D341Med (cell line): Measurements from ENCODE around the gene NREP.

Source experiments
- DNase-seq: peaks from one replicate; pipeline ENCODE4 v3.0.0; 2012; ENCODE audit warnings: low spot score

NREP gene

DNA sequence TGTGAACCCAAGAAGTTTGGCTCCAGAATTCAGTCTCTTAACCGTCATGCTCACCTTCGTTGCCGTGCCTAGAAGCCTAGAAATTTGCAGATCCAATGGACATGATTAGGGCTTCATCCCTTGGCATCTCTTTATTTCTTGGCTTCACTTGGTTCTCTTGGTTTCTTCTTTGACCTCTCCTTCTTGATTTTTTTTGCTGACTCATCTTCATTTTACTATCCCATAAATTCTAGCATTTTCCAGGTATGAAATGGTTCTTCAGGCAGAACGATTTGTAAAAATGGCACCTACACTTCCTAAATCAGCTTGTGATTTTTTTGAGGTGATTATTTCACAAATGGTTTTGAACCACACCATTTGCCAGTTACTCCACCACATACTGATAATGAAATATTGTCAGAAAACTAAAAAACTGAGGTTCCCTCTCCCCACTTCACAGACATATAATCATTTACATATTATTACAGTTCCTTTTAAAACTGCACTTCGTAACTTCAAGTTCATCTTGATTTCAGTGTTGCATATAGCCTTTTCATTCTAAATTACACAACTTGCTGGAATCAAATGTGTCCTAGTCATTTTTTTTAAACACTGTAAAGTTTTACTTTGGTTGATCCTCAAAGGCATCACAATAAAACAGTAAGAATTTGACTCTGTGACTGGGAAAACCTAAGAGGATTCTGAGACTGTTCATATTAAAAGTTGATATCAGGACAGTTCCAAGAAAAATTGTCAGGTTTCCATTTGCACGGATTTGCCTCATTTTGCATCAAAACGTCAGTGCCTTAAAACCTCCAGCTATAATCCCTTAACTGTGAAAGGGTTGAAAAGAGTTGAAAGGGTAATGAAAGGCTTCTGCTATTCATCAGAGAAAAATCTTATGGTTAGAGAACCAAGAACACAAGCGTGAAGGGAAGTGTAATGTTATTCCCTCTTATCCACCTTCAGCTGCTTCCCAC, 8.9 kb upstream of the NREP start:
- DNase-seq: no peak

DNA sequence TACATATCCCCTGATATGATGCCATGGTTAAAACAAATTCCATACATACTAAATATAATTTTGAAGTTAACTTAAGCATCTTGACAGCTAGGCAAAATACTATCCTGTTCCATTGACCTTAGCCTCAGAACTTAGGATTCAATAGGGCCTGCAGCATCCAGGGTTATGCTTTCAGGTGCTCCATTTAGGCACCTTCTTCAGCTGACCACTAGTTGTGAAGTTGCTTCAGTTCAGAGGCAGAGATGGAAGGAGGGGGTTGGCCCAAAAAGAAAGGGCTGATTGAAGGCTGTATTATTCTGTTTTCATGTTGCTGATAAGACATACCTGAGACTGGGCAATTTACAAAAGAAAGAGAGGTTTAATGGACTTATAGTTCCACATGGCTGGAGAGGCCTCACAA, 7.0 kb upstream of the NREP start:
- DNase-seq: no peak

GRCh38 chr5:111762895-111763294, 5.9 kb upstream of the NREP start:
- DNase-seq: no peak

DNA sequence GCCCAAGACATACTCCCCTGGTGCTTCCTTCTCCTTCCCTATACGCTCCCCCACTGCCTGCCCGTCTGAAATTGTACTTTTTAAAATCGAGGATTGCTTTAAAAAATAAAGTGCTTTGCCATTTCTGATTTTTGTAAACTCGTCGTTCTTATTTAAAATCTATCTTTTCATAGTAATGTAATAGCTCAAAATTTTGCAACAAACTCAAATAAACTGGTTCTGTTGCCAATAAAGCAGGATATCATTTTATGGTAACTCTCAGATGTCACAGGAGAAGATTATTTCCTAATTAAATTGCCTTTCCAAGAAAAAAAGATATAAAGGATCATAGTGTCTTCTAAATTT, 1.3 kb upstream of the NREP start:
- no peak for DNase-seq

DNA sequence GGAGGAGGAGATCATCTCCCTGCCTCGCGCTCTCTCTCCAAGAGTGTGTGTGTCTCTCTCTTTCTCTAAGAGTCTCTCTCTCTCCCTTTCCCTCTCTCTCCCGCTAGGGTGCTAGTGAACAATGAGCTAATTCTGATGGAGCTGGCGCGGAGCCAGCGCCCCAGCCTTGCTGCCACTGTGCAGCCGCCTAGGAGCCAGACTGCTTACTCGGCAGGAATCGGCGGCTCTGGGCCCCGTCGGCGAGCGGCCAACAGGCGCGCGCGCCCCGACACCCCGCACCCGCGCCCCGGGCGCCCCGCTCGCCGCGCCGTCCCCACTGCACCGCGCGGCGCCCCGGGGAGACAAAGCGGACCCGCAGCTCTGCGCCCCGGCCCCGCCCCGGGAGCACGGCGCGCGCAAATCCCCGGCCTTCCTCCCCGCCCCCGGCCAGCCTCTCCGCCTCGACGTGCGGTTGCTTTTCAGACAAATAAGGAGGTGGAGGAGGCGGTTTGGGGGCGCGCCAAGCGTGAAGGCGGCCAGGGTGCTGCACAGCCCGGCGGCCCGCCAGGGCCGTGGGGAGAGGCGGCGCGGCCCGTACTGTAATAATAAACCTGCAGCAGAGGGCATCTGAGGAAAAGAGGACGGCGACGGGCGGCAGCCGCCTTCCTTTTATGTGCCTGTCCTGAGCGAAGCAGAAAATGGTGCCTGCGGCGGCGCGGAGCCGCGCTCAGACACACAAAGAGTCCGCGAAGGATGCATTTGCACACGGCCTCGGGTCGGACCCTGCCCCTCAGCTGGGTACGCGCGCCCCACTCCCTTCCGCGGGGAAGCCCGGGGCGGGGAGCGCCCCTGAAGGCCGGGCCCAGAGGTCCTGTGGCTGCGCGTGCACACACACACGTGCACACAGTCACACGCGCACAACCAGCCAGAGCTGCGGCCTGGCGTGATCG, 625 bp upstream of the NREP start:
- DNase-seq: peak; percentile 89

DNA sequence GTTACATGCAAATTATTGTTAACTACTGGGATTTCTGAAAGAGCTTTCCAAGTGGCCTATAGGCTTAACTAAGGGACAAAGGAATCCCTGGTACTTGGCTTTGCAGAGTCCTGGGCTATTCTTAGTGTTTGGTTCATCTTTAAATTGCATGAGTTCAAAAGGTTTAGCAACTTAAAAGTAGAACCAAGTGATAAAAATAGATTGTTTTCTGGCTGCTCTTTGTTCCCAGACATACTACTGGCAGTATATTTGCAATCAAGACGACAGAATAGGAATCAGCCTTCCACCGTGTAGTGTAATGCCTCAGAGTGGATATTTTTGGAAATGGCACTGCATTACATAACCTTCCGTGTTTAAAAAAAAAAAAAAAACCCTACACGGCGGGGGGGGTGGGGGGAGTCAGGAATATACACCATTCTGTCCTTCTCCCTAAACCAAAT, 1.0 kb downstream of the NREP start:
- DNase-seq: no peak

- DNase-seq: no peak
Observed at GRCh38 chr5:111755345-111755941, 1.6 kb downstream of the NREP start.

- DNase-seq: no peak
Observed at GRCh38 chr5:111753884-111754589, 3.0 kb downstream of the NREP start.

DNA sequence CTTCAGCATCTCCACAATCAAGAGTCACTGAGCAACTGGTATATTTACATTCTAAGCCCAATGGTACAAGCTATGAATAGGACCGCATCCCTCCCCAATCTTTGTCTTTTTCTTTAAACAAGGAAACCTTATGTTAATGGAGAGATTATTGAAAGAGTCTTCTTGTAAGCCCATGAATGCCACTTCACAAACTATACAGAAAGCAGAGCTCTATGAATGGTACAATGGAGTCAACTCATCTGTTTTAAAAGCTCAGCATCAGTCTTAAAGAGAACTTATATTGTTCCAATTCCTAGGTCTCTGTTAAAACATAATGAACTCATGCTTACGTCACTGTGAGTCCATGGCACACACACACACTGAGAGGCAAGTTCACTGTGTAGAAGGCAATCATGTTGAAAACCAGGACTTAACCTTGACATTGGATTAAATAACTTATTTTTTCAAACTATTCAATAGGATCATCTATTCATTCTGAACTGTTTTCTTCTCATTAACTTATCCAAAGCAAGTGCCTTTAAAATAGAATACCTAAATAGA, 4.5 kb downstream of the NREP start:
- DNase-seq: no peak

DNA sequence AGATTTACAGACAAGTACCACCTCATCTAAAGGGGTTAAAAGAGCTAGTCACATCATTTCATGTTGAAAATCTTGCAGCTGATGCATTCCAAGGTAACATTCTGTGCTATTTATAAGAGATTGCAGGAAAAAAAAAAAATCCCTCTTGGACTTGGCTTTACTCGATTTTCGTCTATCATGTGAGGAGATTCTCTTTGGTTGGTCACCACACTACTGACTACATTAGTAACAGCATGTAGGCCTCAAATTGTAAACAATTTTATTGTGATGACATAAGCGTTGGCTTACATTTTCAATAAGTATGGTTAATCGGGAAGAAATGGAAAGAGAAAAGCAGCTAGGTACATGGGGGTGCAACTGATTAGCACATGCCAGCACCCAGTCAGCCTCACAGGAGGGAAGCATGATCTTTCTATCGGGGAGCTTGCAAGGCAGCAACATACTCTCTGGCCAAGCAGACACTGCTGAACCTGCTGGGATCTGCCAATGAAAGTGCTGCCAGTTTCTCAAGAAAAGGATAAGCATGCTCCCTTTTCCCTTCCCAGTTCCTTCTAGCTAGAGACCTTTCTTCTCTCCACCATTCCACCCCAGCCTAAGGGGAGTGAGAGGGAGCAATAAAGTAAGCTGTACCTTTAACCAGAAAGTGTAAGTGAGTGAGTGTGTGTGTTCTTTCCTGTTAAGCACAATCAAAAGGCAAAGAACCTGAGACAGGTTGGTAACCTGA, 7.5 kb downstream of the NREP start:
- no peak for DNase-seq

DNA sequence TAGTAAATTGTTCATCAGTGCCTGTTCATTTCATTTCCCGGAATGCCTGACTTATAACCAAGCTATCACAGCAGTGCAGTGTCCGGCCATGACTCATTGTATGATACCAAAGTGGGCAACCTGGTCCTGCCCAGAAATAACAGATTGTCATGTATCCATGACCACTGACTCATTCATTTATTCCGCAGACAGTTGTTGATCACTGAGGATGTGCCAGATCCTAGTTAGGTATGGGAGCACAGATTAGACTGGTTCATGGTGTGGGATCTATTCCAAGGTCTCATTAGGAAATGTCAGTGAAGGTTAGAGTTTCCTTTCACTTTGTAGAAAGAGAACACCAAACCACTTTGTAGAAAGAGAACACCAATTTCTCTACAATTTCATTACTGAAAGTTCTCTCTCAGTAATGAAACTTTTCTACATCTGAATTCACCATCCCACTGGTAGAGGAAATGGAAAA, 8.7 kb downstream of the NREP start:
- no peak for DNase-seq

DNA sequence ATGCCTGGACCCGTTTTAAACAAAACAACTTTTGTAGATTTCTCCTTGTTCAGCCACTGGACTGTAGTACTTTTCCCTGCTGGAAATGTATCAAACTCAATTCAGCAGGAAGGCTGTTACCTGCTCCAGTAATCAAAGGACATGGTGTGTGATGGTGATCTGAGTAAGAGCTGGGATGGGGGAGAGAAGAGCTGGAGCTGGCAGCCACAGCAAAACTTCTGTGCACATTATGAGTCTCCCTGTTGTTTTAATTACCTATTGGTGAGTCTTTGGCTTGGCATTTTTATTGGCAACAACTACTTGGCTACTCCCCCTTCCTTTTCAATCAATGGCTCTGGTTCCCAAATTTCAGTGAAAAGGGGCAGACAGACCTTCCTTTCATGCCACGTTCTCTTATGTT, 9.7 kb downstream of the NREP start:
- DNase-seq: no peak

DNA sequence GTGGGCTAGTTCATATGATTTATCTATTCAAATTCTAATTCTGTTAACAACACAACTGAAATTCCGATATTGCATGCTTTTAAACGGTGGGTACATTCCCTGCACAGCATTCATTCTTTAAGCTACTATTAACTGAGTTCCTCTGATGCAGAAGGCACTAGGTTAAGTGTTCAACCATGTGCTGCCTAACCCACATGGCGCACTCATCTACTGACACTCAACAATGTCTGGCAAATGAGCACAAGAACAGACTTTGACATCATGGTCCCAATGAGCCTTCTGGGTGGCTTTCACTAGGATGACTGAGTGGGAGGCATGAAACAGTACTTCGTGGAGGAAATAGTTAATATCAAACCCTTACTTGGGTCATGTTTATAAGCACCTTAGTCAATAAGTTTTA, 10.2 kb downstream of the NREP start:
- DNase-seq: no peak

DNA sequence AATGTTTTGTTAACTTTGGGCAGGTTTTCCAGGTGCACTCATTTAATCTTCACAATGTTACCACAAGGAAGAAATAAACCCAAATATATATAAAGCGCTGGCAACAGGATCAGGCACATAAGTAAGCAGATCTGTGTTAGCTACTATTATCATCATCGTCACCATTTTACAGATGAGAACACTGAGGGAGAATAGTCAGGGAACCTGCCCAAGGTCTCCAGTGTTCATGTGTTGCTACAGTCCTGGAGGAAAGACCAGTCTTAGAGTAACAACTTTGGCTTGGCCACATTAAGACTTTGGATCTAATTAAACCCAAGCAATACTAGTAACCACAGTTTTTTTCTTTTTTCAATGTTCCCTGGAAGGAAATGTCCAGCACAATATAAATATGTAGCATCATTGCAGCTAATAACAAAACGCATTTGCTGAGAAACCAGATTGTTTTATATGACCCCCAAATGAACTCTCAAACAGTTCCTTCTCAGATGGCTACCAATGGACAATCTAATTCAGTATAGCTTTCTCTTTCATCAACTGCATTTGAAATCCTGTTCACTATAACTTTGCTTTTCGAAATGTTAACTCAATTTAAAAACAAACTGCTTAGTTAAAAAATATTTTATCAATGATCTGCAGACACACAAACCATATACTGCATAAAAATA, 11.8 kb downstream of the NREP start:
- no peak for DNase-seq

- no peak for DNase-seq
Observed at GRCh38 chr5:111744455-111744854, 12.5 kb downstream of the NREP start.

DNA sequence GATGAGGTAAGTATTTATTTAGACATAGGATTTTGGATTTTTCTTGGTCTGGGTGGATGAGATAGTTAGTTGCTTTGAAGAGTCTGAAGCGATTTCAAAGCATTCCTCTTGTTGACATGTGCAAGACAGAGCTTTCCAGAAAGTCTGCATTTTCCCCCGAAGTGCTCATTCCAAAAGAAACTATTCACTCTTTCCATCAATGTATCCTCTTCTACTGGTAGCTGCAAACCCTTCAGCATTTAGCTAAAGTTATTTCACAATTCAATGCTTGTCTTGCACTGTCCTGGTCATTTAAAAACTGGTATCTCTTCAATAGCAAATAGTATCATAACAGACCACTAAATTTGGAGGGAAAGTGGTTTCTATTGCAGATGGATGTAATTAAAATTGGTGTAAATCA, 13.0 kb downstream of the NREP start:
- DNase-seq: no peak

DNA sequence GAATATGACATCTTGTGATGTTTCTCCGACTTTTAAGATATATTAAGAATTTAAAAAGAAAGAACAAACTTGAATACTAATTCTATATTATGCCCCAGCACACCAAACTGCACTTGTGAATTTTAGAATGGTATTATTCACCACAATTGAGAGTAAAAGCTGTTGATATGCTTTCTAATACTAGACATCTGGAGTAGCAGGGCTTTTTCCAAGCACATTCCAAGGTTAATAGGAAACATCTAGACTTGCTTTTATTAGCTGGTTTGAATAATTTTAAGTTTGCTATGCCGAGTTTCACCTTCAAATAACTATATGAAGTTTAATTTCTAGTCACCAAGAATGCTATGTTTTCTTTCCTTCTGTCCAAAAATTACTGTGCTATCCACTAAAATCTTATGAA, 13.5 kb downstream of the NREP start:
- DNase-seq: no peak

DNA sequence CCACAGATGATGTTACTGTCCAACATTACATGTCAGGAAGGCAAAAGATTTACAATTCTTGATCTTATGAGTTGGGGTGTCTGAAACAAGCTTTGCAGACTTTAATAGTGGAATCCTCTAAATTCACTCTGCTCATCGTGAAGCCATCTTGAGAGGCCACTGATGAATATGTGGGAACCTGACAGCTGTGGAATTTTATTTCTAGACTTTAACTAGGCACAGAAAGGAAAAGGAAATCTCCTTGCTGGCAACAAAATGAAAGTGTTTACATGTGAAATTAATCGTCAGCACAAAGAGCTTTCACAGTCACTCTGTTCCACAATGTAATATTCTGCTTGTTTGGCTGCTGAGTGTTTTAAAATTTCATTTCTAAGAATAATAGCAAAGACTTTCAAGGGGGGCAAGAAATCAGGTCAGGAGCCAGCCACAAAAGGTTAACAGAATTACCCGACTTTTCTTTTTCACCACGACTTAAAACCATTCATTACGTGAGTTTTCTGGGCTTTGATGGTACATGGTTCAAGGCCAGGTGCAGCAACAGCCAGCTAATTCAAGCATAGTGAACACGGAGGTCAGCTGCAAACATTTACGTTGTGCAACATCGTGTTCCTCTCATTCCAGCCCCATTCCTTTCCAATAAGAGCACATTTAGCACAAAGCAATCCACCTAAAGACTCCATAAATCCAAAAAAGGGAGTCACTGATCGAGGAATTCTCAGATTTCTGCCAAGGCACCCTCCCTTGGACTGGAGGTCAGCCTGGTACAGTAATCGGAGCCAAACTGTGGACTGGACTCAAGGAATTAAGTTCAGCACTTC, 14.6 kb downstream of the NREP start:
- no peak for DNase-seq

DNA sequence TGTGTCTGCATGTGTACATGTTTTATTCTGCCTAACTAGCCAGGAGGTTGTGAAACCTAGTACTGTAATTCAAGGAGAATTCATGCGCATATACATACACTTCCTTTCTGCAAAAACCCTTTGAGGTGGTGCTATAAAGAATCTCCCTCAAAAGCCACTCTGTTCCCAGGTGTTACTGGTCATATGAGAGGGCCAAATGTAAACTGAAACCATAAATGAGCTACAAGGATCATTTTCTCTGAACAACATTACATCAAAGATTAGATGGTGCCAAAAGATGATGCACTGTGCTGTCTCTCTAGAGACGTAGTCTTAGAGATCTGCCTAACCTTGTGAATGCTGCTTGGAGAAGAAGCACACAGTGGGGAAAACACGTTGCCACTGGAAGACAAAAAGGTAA, 15.7 kb downstream of the NREP start:
- no peak for DNase-seq
